PFSK-1 (cell line): ENCODE measurements around the gene TUBA3C.

Experiments
- POLR2AphosphoS5 ChIP-seq: IDR thresholded peaks from 2 replicates; pipeline ENCODE4 v1.6.1; 2012; ENCODE audit warnings: low read depth, mild to moderate bottlenecking, control low read depth, low read length, moderate library complexity
- REST ChIP-seq, 2 experiments: IDR thresholded peaks; 2 replicates each; pipeline versions ENCODE4 v1.6.1 to v1.8.0; 2011 to 2012; ENCODE audit warnings: low read depth in 2 of 2, low read length in 2 of 2, control low read depth in 1 of 2, inconsistent platforms in 1 of 2, mild to moderate bottlenecking in 1 of 2, moderate library complexity in 1 of 2; ENCODE audit not compliant: insufficient read depth in 1 of 2
- TAF1 ChIP-seq: IDR thresholded peaks from 2 replicates; pipeline ENCODE4 v1.6.1; 2012; ENCODE audit warnings: low read length, control low read depth, borderline replicate concordance; ENCODE audit not compliant: insufficient read depth

- TF ChIP-seq REST (IDR thresholded peaks at IDR 0.05; ENCODE audit: insufficient read depth in 1 of 2, low read depth in 2 of 2, low read length in 2 of 2) = no peak
- TF ChIP-seq TAF1 = no peak
- no peak for TF ChIP-seq POLR2AphosphoS5
Observed at GRCh38 chr13:19155321-19155861, 26.2 kb downstream of the TUBA3C start.
